8988T (cell line): Measurements from ENCODE around the gene RRAS.
"Not testable (repeated sequence)": the region's sequence is repeated elsewhere in the genome, so short reads cannot be mapped to it uniquely, and the experiment has no call there.

ENCODE experiments used
- DNase-seq: peaks from one replicate; pipeline ENCODE4 v3.0.0; 2011

The RRAS gene

DNA sequence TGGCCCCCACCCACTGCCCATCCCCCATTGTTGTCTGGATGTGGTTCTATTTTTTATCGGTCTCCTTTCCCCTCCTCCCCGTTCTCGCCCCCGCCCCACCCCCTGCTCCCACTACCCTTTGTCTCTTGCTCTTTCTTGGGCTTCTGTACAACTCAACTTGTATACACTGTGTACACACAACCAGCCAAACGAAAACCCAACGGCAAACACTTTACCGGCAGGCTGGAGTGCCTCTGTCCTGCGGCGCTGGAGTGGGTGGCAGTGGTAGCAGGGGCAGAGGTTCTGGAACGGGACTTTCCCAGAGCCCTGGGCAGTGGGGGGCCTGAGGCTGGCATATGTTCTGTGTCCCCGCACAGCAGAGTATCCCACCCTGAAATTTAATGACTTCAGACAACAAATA is 13.7 kb downstream of the RRAS start:
- DNase-seq = no peak

GRCh38 chr19:49624967-49625910 is 14.7 kb downstream of the RRAS start:
- DNase-seq = no peak

DNA sequence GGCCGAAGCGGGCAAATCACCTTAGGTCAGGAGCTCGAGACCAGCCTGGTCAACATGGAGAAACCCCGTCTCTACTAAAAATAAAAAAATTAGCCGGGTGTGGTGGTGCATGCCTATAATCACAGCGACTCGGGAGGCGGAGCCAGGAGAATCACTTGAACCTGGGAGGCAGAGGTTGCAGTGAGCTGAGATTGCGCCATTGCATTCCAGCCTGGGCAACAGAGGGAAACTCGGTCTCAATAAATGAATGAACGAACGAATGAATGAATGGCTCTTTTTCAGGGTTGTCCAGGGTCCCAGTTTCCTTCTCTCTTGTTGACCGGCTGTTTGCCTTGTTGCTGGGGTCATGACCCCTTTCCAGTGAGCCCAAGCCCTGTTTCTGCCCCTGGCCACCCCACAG is 22.1 kb downstream of the RRAS start:
- DNase-seq = not testable (repeated sequence)

DNA sequence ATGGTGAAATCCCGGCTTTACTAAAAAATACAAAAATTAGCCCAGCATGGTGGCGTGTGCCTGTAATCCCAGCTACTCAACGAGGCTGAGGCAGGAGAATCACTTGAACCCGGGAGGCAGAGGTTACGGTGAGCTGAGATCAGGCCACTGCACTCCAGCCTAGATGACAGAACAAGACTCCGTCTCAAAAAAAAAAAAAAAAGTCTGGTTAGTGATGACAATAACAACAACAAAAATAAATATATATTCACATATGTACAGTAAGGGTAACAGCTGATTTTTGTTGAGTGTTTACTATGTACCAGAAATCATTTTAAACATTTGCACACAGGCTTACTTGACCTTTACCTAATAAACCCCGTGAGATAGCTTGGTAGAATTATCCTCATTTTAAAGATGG is 23.0 kb downstream of the RRAS start:
- no peak for DNase-seq

GRCh38 chr19:49616532-49616931 is 23.4 kb downstream of the RRAS start:
- no peak for DNase-seq

GRCh38 chr19:49615861-49616260 is 24.1 kb downstream of the RRAS start:
- no peak for DNase-seq

DNA sequence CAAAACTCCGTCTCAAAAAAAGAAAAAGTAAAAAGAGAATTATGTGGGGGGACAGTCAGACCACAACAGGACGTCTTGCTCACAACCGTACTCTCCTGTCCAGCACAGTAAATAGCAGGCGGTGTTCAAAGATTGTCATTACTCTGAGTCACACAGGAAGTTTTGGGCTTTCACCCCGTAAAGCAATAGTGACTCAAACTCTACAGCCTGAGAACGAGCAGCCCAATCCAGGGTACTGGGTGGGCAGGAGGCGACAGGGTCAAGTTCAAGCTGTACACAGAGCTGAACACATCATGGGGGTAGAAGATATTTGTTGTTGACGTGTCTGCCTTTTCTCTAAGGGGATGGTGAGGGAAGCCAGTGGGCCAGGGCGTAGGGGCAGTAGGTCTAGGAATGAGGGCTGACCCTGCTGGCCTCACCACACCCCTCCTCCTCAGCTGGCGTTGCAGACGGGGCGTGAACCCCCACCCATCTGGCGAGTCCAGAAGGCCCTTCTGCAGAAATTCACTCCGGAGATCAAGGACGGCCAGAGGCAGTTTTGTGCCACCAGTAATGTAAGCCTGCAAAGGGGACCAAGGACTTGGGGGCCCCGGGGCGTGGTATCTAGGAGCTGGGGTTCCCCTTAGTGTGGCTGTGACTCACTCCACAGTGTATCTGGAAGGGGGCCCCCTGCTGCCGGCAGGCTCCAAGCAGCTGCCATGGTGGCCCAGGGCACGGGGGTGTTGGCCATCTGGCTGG is 25.7 kb downstream of the RRAS start:
- no peak for DNase-seq

GRCh38 chr19:49613374-49613773 is 26.6 kb downstream of the RRAS start:
- DNase-seq = no peak

- DNase-seq = no peak
Observed at GRCh38 chr19:49609499-49610092, 30.3 kb downstream of the RRAS start.

- DNase-seq = no peak
Observed at GRCh38 chr19:49605605-49606004, 34.3 kb downstream of the RRAS start.

GRCh38 chr19:49602806-49603205 is 37.1 kb downstream of the RRAS start:
- DNase-seq = no peak

- DNase-seq = no peak
Observed at GRCh38 chr19:49601482-49602038, 38.4 kb downstream of the RRAS start.

GRCh38 chr19:49599378-49600295 is 40.3 kb downstream of the RRAS start:
- peak; percentile 27 for DNase-seq

DNA sequence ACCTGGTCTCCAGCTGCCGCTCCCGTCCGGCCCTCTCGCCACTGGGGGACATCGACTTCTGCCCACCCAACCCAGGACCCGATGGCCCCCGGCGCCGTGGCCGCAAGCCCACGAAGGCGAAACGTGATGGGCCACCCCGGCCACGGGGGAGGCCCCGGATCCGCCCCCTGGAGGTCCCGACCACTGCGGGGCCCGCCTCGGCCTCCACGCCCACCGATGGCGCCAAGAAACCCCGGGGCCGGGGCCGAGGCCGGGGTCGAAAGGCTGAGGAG is 42.3 kb downstream of the RRAS start:
- no peak for DNase-seq

DNA sequence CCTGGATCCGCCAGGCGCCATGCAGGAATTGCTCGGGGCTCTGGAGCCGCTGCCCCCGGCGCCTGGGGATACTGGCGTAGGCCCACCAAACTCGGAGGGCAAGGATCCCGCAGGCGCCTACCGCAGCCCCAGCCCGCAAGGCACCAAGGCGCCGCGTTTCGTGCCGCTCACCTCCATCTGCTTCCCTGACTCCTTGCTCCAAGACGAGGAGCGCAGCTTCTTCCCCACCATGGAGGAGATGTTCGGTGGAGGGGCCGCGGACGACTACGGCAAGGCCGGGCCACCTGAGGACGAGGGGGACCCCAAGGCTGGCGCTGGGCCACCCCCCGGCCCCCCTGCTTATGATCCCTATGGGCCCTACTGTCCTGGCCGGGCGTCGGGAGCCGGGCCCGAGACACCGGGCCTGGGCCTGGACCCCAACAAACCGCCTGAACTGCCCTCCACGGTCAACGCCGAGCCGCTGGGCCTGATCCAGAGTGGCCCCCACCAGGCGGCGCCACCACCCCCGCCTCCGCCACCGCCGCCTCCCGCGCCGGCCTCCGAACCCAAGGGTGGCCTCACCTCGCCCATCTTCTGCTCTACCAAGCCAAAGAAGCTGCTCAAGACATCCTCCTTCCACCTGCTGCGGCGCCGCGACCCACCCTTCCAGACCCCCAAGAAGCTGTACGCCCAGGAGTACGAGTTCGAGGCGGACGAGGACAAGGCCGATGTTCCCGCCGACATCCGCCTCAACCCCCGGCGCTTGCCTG is 42.8 kb downstream of the RRAS start:
- no peak for DNase-seq

GRCh38 chr19:49596407-49596806 is 43.5 kb downstream of the RRAS start:
- DNase-seq = no peak

- peak; percentile 21 for DNase-seq
Observed at GRCh38 chr19:49595819-49596404, 44.0 kb downstream of the RRAS start.

DNA sequence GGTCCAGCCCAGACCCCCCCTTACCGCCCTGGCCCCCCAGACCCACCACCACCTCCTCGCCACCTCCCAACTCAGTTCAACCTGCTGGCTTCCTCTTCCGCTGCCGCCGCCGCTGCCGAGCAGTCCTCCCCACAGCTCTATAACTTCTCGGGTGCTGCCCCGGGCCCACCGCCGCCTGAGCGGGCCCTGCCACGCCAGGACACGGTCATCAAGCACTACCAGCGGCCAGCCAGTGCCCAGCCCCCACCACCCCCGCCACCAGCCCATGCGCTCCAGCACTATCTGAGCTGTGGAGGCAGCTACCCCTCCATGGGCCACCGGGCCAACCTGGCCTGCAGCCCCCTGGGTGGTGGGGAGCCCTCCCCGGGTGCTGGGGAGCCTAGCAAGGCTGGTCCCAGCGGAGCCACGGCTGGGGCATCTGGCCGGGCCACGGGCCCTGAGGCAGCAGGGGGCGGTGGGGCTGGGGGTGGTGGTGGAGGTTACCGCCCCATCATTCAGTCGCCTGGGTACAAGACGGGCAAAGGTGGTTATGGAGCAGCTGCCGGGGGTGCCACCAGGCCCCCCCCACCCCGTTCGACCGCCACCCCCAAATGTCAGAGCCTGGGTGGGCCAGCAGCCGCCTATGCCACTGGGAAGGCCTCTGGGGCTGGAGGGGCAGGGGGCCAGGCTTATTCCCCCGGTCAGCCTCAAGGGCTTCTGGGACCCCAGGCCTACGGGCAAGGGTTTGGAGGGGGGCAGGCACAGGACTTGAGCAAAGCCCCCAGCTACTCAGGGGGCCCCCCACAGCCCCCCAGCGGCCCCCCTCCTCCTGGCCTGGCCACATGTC is 44.7 kb downstream of the RRAS start:
- DNase-seq = no peak

DNA sequence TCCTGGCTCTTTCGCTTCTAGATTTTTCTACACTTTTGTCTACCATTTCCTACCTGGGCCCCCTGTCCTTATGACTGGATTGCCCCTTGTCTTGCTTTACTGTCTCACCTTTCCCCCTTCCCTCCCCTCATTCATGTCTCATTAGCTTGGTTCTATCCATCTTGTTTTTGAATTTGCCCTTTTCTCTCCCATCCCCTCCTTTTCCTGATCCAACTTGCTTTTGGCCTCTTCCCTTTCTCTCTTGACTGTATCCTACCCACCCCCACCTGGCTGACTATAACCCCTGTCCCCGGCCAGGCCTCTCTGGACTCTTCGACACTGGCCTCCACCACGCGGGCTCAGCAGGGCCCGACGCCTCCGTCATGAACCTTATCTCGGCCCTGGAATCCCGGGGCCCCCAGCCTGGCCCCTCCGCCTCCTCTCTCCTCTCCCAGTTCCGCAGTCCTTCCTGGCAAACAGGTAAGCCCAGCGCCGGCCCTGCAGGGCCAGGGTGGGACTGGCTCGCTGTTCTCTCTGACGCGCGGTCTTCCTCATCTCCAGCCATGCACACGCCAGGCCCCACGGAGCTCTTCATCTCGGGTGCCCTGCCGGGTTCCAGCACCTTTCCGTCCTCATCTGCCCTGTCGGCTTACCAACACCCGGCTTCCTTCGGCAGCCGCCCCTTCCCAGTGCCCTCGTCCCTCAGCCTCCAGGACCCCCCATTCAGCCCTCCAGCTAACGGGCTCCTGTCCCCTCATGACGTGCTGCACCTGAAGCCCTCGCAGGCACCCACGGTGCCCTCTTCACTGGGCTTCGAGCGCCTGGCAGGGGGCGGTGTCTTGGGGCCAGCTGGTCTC is 45.6 kb downstream of the RRAS start:
- DNase-seq = no peak
